ENCODE measurements around the gene HSF5.
"Not testable (repeated sequence)": the region's sequence is repeated elsewhere in the genome, so short reads cannot be mapped to it uniquely, and the experiment has no call there.

The HSF5 gene

GRCh38 chr17:58481798-58482197 is 6.4 kb downstream of the HSF5 start:
- DNase-seq (ENCODE audit: low spot score): not testable (repeated sequence)

DNA sequence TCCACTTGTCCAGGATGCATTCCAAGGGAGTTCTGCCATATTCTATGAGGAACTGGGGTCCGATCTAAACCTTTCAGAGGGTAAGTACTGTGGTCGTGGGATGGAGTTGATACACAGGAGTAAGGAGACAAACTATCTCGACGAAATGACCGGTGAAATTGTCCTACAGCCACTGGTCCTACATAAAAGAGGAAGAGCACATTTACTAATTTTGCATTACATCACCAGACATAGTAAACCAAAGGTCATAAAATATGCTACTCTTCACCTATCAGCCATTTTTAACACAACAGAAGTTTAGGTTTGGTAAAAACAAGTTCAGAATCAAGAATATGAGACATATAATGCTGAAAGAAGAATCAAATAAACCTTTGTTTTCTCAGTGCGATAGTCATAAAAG is 8.1 kb downstream of the HSF5 start:
- no peak for DNase-seq (ENCODE audit: low spot score)

- no peak for DNase-seq (ENCODE audit: low spot score)
Measured at GRCh38 chr17:58476812-58477211, 11.4 kb downstream of the HSF5 start.

DNA sequence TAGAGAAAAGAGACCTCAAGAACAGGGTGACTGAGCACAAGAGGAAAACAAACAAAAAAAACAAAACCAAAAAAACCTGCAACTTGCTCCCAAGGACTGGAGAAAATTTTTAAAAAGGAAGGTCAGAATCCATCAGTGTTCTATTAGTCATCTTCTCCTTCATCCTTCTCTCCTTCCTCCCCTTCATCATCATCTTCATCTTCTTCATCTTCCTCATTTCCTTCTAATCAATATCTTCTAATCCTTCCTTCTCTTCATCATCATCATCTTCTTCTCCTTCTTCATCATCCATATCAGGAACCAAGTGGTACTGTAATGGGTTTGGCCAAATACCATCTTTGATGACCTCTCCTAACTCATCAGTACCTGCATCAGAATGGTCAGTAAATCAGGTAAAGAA is 12.2 kb downstream of the HSF5 start:
- DNase-seq (ENCODE audit: low spot score): no peak

DNA sequence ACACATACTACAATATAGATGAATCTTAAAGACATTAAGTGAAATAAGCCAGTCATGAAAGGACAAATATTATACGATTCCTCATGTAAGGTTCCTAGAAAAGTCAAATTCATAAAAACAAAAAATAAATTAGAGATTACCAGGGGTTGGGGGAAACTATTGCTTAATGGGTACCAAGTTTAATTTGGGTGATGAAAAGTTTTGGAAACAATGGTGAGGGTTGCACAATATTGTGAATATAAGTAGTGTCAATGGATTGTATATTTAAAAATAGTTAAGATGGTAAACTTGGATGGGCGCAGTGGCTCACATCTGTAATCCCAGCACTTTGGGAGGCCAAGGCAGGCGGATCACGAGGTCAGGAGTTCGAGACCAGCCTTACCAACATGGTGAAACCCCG is 17.9 kb downstream of the HSF5 start:
- DNase-seq (ENCODE audit: low spot score): no peak

- no peak for DNase-seq (ENCODE audit: low spot score)
Measured at GRCh38 chr17:58468944-58469343, 19.3 kb downstream of the HSF5 start.

DNA sequence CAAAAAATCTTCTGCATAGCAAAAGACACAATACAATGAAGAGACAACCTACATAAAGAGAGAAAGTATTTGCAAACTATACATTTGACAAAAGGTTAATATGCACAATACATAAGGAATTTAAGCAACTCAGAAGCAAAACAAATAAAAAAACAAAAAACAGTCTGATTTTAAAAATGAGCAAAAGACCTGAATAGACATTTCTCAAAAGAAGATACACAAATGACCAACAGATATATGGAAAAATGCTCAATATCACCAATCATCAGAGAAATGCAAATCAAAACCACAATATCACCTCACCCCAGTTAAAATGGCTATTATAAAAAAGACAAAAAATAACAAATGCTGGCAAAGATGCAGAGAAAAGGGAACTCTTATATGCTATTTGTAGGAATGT is 32.7 kb downstream of the HSF5 start:
- no peak for DNase-seq (ENCODE audit: low spot score)

DNA sequence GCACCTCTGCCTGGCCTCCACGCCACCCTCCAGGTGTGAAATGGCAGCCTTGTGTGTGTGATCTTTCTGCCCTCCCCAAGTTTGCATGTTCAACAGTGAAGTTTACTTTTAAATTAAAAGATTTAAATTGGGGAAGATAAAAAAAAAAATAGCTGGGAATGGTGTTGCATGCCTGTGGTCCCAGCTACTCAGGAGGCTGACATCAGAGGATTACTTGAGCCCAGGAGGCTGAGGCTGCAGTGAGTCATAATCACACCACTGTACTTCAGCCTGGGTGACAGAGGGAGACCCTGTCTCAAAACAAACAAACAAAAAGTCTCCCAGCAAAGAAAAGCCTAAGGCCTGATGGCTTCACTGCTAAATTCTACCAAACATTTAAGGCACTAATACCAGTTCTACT is 35.5 kb downstream of the HSF5 start:
- no peak for DNase-seq (ENCODE audit: low spot score)

- DNase-seq (ENCODE audit: low spot score): peak; percentile 84
Measured at GRCh38 chr17:58447039-58447975, 40.9 kb downstream of the HSF5 start.

DNA sequence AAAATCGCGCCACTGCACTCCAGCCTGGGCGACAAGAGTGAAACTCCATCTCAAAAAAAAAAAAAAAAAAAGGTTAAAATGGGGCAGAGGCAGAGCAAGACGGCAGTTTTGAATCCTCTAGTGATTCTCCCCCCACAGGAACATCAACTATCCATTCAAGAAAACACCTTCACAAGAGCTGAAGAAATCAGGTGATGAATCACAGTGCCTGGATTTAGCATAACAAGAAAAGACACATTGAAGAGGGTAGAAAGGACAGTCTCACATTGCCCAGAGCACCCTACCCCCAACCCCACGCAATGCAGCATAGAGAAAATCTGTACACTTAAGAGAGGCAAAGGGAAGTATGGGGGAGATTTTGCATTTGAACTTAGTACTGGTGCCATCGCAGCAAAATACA is 42.1 kb downstream of the HSF5 start:
- DNase-seq (ENCODE audit: low spot score): no peak

GRCh38 chr17:58436805-58437239 is 51.4 kb downstream of the HSF5 start:
- no peak for DNase-seq (ENCODE audit: low spot score)

GRCh38 chr17:58436245-58436644 is 52.0 kb downstream of the HSF5 start:
- no peak for DNase-seq (ENCODE audit: low spot score)

- no peak for DNase-seq (ENCODE audit: low spot score)
Measured at GRCh38 chr17:58432806-58433573, 55.2 kb downstream of the HSF5 start.

- DNase-seq (ENCODE audit: low spot score): no peak
Measured at GRCh38 chr17:58427807-58428206, 60.4 kb downstream of the HSF5 start.

GRCh38 chr17:58421711-58422110 is 66.5 kb downstream of the HSF5 start:
- no peak for DNase-seq (ENCODE audit: low spot score)

DNA sequence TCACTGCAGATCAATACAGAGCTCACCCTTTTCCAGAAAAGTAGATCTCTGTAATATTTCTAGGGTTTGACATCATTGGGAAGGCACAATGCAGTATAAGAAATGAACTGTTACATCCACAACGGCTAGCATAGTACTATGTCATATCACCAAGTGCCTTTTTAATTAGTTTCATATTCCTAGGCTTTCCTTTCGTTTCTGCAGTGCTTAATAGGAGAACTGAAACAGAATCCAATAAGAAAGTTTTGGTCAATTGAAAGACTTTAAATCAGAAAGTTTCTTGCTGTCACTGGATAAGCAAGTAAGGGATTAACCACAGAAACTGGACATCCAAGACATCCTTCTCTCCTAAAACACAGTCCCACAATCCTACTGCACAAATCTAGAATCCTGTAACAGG is 67.4 kb downstream of the HSF5 start:
- DNase-seq (ENCODE audit: low spot score): no peak

DNA sequence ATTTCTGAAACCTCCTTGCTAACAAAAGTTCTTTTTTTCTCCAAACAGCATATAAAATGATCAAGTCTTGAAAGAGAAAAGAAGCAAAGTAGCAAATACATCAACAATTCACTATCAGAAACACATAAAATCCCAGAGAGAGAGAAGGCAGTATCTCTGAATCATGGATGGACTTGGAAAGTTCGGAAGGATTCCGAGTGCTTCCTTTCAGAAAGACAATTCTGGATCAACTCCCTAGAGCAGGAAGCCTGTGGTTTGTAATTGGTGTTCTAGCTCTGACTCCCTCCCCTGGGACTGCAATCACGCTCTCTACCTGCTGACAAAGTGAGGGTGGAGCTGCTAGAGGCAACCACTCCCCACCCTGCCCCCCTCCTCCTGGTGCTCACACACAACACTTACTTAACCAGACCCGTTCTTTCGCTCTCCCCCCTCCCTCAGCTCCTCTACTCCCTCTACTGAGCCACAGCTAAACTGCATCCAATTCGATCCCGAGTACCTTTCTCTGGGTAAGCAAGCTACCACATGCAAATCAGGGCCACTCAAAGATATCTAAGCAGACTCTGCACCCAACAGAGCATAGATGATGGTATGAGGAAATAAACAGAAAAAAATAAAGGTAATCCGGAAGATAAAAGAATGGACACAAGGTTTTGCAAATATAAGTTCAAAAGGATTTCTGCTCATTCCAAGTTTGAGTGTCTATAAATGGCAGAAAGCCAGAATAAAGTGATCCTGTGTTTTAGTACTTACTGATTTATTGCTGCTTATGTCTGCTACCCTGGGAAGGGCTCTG is 70.7 kb downstream of the HSF5 start, which contains the start of gene RNF43:
TSS of gene RNF43 (minus strand) at position 235 of the 793 bp plus-strand sequence. CDS start 1,957 bp downstream, outside the sequence.
- DNase-seq (ENCODE audit: low spot score): peak; percentile 100

GRCh38 chr17:58416937-58417299 is 71.3 kb downstream of the HSF5 start:
- DNase-seq (ENCODE audit: low spot score): no peak

DNA sequence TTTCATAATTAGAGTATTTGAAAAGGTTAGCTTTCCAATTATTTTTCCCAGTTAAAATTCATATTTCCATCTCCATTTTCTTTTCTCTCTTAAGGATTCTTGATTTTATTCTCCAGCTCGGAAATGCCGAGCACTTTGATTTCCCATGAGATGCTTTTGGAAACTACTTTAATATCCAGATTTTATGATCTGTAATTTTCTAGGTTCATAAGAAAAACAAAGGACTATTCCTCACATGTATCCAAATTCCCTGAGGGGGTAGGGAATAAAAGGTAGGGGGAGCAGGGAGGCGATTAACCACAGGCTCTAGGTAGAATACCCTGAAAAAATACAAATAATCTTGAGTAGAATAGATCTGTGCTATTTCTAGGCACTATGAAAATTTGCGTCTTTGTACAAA is 71.8 kb downstream of the HSF5 start:
- no peak for DNase-seq (ENCODE audit: low spot score)

DNA sequence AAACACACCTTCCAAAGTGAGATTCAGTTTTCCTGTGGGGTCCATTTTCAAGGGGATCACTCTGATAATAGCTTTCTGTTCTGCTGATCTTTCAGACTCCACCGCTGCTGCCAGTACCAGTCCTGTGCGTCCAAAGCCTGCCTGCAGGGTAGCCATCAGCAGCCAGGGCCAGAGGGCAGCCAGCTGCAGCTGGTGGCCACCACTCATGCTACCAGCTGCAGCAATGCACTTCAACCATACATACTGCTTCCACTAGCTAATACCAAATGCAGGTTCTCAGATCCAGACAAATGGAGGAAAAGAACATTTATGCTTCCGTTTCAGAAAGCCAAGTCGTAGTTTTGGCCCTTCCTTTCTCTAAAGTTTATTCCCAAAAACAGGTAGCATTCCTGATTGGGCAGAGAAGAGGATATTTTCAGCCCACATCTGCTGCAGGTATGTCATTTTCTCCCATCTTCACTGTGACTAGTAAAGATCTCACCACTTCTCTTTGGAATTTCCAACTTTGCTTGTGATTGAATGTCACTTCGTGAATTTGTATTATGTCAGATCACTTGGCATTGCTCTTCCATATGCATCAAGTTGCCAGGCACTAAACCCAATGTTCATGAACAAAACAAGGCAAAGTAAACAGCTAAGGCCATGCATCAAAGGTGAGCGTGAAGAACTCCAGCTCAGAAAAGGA is 72.7 kb downstream of the HSF5 start:
- peak; percentile 84 for DNase-seq (ENCODE audit: low spot score)

DNA sequence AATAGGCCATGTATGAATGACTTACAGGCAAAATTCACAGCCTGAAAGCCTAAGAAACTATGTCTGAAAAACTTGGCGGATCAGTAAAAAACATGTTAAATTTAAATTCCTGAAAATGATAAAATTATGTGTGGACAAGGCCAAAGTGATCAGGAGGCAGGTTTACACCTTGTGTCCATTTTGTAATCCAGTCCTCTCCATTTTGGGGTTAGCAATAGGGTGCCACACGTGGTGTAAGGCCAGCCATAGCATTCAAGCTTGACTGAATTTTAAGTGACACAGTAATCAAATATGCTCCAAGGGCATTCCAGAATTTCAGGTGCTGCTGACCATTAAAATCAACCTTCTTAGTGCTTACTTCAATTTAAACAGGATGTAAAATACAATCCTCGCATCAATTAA is 73.6 kb downstream of the HSF5 start:
- DNase-seq (ENCODE audit: low spot score): peak; percentile 92

- peak; percentile 67 for DNase-seq (ENCODE audit: low spot score)
Measured at GRCh38 chr17:58413684-58414083, 74.5 kb downstream of the HSF5 start.
